Osteocyte (in vitro differentiated cells): ENCODE results near the gene EID3. TPM values are rescaled to one million over a fixed set of nuclear protein-coding genes. Genes with fewer than 3 reads are reported as not detected.
"Not testable (repeated sequence)": the region's sequence is repeated elsewhere in the genome, so short reads cannot be mapped to it uniquely, and the experiment has no call there.

Experiments
- DNase-seq: peaks from one replicate; pipeline ENCODE4 v3.0.0; 2021; ENCODE audit warnings: mixed read lengths; ENCODE audit not compliant: unreplicated experiment; ENCODE audit errors: extremely low spot score
- H3K27ac Mint-ChIP-seq: one replicate; pipeline ENCODE4 v1.8.0; 2021; ENCODE audit warnings: mild to moderate bottlenecking, mixed read lengths; ENCODE audit not compliant: unreplicated experiment
- H3K27me3 Mint-ChIP-seq: one replicate; pipeline ENCODE4 v1.8.0; 2021; ENCODE audit warnings: mixed read lengths; ENCODE audit not compliant: unreplicated experiment
- H3K36me3 Mint-ChIP-seq: one replicate; pipeline ENCODE4 v1.8.0; 2021; ENCODE audit warnings: mixed read lengths; ENCODE audit not compliant: unreplicated experiment
- H3K4me1 Mint-ChIP-seq: one replicate; pipeline ENCODE4 v1.8.0; 2021; ENCODE audit warnings: mixed read lengths; ENCODE audit not compliant: unreplicated experiment
- H3K4me3 Mint-ChIP-seq: one replicate; pipeline ENCODE4 v1.8.0; 2021; ENCODE audit warnings: mild to moderate bottlenecking, moderate library complexity, mixed read lengths; ENCODE audit not compliant: unreplicated experiment
- H3K9me3 Mint-ChIP-seq: one replicate; pipeline ENCODE4 v1.8.0; 2021; ENCODE audit warnings: mixed read lengths; ENCODE audit not compliant: unreplicated experiment
- total RNA-seq: library from RNA; stranded (reverse); gene quantifications from 2 replicates; pipeline ENCODE4 v1.2.1, GENCODE V29; 2021
- TF ChIP-seq, protein P1 (sequence below): fragments of 200-600 bp; sonication (generic); IDR thresholded peaks from 2 replicates; pipeline ENCODE4 v1.5.0; 2021; ENCODE audit warnings: antibody characterized with exemption, mild to moderate bottlenecking, moderate library complexity

The EID3 gene
- total RNA-seq, 1 donor from 2014 or later = 3.7 TPM

DNA sequence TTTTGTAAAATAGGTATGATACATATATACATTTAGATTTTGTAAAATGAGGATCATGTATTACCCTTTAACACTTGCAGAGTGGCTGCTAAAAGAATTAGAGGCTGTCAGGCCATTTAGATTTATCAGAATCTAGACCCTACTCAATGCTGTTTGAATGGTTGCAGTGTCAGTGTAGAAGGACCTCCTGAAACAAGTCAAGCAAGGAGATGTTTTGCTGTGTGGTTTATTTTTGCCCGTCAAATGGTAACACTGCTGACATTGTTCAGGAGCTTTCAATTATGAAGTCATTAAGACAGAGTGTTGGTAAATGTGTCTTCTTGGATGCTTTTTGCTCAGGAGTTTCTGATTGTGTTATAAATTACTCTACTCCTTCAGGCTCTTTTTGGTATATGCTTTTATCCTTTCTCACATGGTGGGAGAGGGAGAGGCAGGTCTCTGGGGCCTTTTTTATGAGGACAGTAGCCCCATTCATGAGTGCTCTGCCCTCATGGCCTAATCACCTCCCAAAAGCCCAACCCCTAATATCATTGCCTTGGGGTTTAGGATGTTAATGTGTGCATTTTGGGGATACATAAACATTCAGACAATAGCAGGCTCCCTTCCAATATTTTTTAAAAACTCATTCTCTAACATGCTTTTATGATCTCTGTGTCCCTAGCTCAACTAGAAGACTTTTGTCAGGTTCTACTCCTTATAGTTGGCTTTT is 16.5 kb downstream of the EID3 start:
- TF ChIP-seq, protein P1, sequence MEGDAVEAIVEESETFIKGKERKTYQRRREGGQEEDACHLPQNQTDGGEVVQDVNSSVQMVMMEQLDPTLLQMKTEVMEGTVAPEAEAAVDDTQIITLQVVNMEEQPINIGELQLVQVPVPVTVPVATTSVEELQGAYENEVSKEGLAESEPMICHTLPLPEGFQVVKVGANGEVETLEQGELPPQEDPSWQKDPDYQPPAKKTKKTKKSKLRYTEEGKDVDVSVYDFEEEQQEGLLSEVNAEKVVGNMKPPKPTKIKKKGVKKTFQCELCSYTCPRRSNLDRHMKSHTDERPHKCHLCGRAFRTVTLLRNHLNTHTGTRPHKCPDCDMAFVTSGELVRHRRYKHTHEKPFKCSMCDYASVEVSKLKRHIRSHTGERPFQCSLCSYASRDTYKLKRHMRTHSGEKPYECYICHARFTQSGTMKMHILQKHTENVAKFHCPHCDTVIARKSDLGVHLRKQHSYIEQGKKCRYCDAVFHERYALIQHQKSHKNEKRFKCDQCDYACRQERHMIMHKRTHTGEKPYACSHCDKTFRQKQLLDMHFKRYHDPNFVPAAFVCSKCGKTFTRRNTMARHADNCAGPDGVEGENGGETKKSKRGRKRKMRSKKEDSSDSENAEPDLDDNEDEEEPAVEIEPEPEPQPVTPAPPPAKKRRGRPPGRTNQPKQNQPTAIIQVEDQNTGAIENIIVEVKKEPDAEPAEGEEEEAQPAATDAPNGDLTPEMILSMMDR = no peak
- Mint-ChIP-seq H3K4me1 (no peaks in the 10 kb centered on the region), H3K36me3 (peaks cover 58% of the 10 kb centered on the region), H3K4me3 (no peak overlapping the region), H3K9me3 (no peaks in the 10 kb centered on the region), H3K27me3 (no peaks in the 10 kb centered on the region), H3K27ac (no peak overlapping the region)
- DNase-seq = no peak

DNA sequence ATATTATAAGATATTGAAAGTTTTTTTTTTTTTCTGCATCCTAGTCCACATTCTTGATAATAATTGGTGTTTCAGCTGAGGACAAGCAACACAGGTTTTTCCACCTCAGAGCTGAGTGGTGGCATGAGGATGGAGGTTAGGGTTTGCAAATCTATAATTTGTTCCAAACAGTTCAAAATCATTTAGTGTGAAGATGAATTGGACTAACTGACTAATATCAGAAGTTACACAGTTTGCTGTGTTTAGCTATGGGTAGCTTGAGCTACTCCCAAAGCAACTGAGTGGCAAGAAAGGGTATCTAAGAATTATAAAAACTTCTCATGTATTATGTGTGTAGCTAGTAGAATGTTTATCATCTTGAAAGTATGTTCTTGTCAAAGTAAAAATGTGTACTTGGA is 17.1 kb downstream of the EID3 start:
- Mint-ChIP-seq H3K4me3 (no peak overlapping the region), H3K4me1 (no peaks in the 10 kb centered on the region), H3K36me3 (peaks cover 54% of the 10 kb centered on the region), H3K27me3 (no peaks in the 10 kb centered on the region), H3K9me3 (no peaks in the 10 kb centered on the region), H3K27ac (no peak overlapping the region)
- TF ChIP-seq, protein P1 = no peak
- DNase-seq = no peak

DNA sequence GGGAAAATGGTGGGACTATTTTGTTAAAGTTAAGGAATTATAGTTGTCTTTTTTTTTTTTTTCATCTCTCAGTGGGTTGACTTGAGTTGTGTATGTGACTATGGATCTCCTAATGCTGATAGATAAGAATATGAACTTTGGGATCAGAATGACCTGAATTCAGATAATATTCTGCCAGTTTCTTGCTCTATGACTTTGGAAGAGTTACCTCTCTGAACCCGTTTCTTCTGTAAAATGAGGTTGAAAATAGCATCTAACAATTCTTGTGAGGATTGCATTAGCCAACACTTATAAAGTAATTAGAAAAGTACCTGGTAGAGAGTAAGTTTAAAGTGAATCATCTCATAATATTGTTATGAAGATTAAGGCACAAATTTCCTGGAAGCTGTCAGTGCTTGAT is 18.4 kb downstream of the EID3 start:
- no peaks in the 10 kb centered on the region for H3K4me1 Mint-ChIP-seq
- no peak for DNase-seq
- no peak overlapping the region for H3K4me3 Mint-ChIP-seq
- peaks cover 52% of the 10 kb centered on the region for H3K36me3 Mint-ChIP-seq
- peak overlapping the region; percentile 36 for H3K27ac Mint-ChIP-seq
- TF ChIP-seq, protein P1 = no peak
- H3K9me3 Mint-ChIP-seq = no peaks in the 10 kb centered on the region
- no peaks in the 10 kb centered on the region for H3K27me3 Mint-ChIP-seq

DNA sequence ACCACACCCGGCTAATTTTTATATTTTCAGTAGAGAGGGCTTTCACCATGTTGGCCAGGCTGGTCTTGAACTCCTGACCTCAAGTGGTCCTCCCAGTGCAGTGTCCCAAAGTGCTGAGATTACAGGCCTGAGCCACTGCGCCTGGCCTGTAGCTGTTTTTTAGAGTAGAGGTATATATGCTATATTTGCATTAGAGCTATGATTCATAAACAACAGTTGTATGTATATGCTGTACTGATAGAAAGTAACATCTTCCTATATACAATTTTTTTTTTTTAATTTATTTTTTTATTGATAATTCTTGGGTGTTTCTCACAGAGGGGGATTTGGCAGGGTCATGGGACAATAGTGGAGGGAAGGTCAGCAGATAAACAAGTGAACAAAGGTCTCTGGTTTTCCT is 19.0 kb downstream of the EID3 start:
- H3K9me3 Mint-ChIP-seq, DNase-seq, H3K4me3 Mint-ChIP-seq, H3K27ac Mint-ChIP-seq, H3K27me3 Mint-ChIP-seq, H3K4me1 Mint-ChIP-seq: not testable (repeated sequence)
- peaks cover 55% of the 10 kb centered on the region for H3K36me3 Mint-ChIP-seq

DNA sequence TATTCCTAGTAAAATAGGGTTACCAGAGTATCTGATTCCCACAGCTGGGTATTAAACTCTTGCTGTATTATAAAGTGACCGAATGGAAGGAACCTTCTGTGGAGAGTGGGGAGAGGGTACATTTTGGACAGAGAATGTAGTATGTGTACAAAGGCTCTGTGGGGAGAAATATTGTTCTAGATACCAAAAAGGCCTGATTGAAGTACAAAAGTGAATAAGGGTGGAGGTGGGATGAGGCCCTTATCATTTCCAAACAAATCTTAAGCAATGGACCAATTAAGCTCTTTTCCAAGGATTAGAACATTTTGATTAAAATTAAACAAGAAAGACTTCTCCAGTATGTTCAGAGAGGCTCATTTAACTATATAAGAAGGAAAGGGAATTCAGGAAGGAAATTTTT is 20.4 kb downstream of the EID3 start:
- no peaks in the 10 kb centered on the region for H3K9me3 Mint-ChIP-seq
- no peak for DNase-seq
- no peaks in the 10 kb centered on the region for H3K4me1 Mint-ChIP-seq
- H3K27me3 Mint-ChIP-seq = no peaks in the 10 kb centered on the region
- H3K27ac Mint-ChIP-seq = no peak overlapping the region
- TF ChIP-seq, protein P1 = no peak
- H3K36me3 Mint-ChIP-seq = peaks cover 53% of the 10 kb centered on the region
- H3K4me3 Mint-ChIP-seq = no peak overlapping the region

DNA sequence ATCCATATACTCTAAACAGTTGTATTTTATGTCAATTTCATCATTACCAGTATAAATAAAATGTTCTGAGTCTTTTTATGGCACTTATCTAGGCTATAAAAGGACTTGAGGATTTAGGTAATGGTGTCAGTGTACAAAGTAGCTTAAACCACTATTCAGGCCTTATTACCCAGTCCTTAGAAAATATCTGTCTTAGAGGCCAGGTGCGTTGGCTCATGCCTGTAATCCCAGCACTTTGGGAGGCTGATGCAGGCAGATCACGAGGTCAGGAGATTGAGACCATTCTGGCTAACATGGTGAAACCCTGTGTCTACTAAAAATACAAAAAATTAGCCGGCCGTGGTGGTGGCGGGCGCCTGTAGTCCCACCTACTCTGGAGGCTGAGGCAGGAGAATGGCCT is 24.7 kb downstream of the EID3 start:
- not testable (repeated sequence) for H3K9me3 Mint-ChIP-seq, H3K4me1 Mint-ChIP-seq, H3K27me3 Mint-ChIP-seq, DNase-seq, H3K4me3 Mint-ChIP-seq, H3K27ac Mint-ChIP-seq
- peaks cover 38% of the 10 kb centered on the region for H3K36me3 Mint-ChIP-seq
